H1 (cell line): ENCODE measurements around the gene ZNF423. TPM values are rescaled to one million over a fixed set of nuclear protein-coding genes. Genes with fewer than 3 reads are reported as not detected.

Source experiments
- CTCF ChIA-PET: fragments of 300-600 bp; sonication (Branson Sonifier 250); formaldehyde crosslinking; loops from one replicate; lab custom pipeline; 2021; ENCODE audit not compliant: partially characterized antibody; lab: Charles Lee
- POLR2A ChIA-PET: fragments of 300-600 bp; sonication (Branson Sonifier 250); formaldehyde crosslinking; loops from one replicate; lab custom pipeline; 2021; ENCODE audit warnings: inconsistent platforms; ENCODE audit not compliant: partially characterized antibody; lab: Charles Lee
- DNase-seq, 2 experiments: peaks; one replicate each; pipeline versions ENCODE4 v3.0.0 to v3.0.0-alpha.2; 2010 to 2022; ENCODE audit warnings: low spot score in 2 of 2, low read depth in 1 of 2, mixed read lengths in 1 of 2
- FAIRE-seq: peaks from 2 replicates; lab custom pipeline; 2011; peaks lifted over from hg19 to GRCh38; lab: Jason Lieb, UNC
- H2AFZ ChIP-seq: 2 replicates; pipeline ENCODE4 v1.8.1; 2012; ENCODE audit warnings: low read length, inconsistent platforms
- H2AK5ac ChIP-seq: 2 replicates; pipeline ENCODE4 v1.6.1; 2013; ENCODE audit warnings: low read depth, low read length
- H2BK120ac ChIP-seq: replicated peaks from 2 replicates; pipeline ENCODE3; 2013; ENCODE audit warnings: low read depth, low read length, inconsistent platforms
- H2BK12ac ChIP-seq: 2 replicates; pipeline ENCODE4 v1.6.1; 2013; ENCODE audit warnings: low read depth, low read length
- H2BK15ac ChIP-seq: 2 replicates; pipeline ENCODE4 v1.6.1; 2013; ENCODE audit warnings: low read length
- H2BK20ac ChIP-seq: 2 replicates; pipeline ENCODE4 v1.6.1; 2013; ENCODE audit warnings: low read length
- H2BK5ac ChIP-seq: 2 replicates; pipeline ENCODE4 v1.6.1; 2013; ENCODE audit warnings: low read depth, low read length
- H3K14ac ChIP-seq: 2 replicates; pipeline ENCODE4 v1.6.1; 2013; ENCODE audit warnings: inconsistent platforms; ENCODE audit not compliant: insufficient read length
- H3K18ac ChIP-seq: 2 replicates; pipeline ENCODE4 v1.6.1; 2013; ENCODE audit warnings: low read length; ENCODE audit errors: extremely low read depth
- H3K23ac ChIP-seq: 2 replicates; pipeline ENCODE4 v1.6.1; 2013; ENCODE audit warnings: inconsistent platforms; ENCODE audit not compliant: insufficient read length
- H3K23me2 ChIP-seq: 2 replicates; pipeline ENCODE4 v1.6.1; 2013; ENCODE audit warnings: low read depth, low read length
- H3K27ac ChIP-seq: 2 replicates; pipeline ENCODE4 v1.6.1; 2011; ENCODE audit warnings: low read depth, low read length, inconsistent platforms
- H3K27me3 ChIP-seq, 4 experiments: replicated peaks in 1 of 4; 1 replicate in 1 of 4; 2 replicates in 3 of 4; pipeline versions ENCODE4 v1.6.1 to v1.8.1; 2011 to 2013; ENCODE audit warnings: low read length in 3 of 4, mild to moderate bottlenecking in 3 of 4, inconsistent platforms in 2 of 4, mixed read lengths in 2 of 4, moderate library complexity in 1 of 4; ENCODE audit not compliant: control insufficient read depth in 3 of 4, insufficient read depth in 3 of 4; ENCODE audit errors: extremely low read depth in 1 of 4
- H3K36me3 ChIP-seq, 4 experiments: 2 replicates each; pipeline versions ENCODE4 v1.6.1 to v1.8.1; 2011 to 2013; ENCODE audit warnings: mild to moderate bottlenecking in 4 of 4, low read length in 3 of 4, moderate library complexity in 2 of 4, control low read depth in 1 of 4, inconsistent platforms in 1 of 4; ENCODE audit not compliant: insufficient read depth in 4 of 4, control insufficient read depth in 2 of 4
- H3K4ac ChIP-seq: replicated peaks from 2 replicates; pipeline ENCODE3; 2013; ENCODE audit warnings: low read length, low read depth, mixed read lengths, inconsistent platforms; ENCODE audit not compliant: insufficient read length
- H3K4me1 ChIP-seq, 4 experiments: replicated peaks in 1 of 4; 1 replicate in 1 of 4; 2 replicates in 3 of 4; pipeline versions ENCODE4 v1.6.1 to v1.8.1; 2011 to 2013; ENCODE audit warnings: low read length in 3 of 4, inconsistent platforms in 2 of 4, mixed read lengths in 1 of 4; ENCODE audit not compliant: insufficient read depth in 4 of 4, control insufficient read depth in 3 of 4
- H3K4me2 ChIP-seq, 2 experiments: 2 replicates each; pipeline versions ENCODE4 v1.6.1 to v1.8.1; 2011 to 2013; ENCODE audit warnings: low read depth in 2 of 2, low read length in 2 of 2, control low read depth in 1 of 2, inconsistent platforms in 1 of 2, mild to moderate bottlenecking in 1 of 2; ENCODE audit not compliant: insufficient read depth in 1 of 2
- H3K4me3 ChIP-seq, 4 experiments: fragments of 200-600, 300-600 bp in 1 of 4; sonication (generic), shearing (Covaris generic), sonication (Bioruptor Twin) in 1 of 4; 2 replicates each; pipeline versions ENCODE4 v1.5.1 to v1.8.1; 2011 to 2016; ENCODE audit warnings: low read length in 4 of 4, low read depth in 3 of 4, control low read depth in 2 of 4, inconsistent platforms in 2 of 4, mild to moderate bottlenecking in 2 of 4, mixed read lengths in 1 of 4, moderate library complexity in 1 of 4; ENCODE audit not compliant: insufficient read depth in 2 of 4; ENCODE audit errors: extremely low read depth in 1 of 4
- H3K56ac ChIP-seq: replicated peaks from 2 replicates; pipeline ENCODE3; 2013; ENCODE audit warnings: low read depth, mild to moderate bottlenecking, mixed read lengths, low read length, inconsistent platforms; ENCODE audit not compliant: insufficient read length
- H3K79me1 ChIP-seq: 2 replicates; pipeline ENCODE4 v1.6.1; 2013; ENCODE audit warnings: low read depth, low read length, control low read depth
- H3K79me2 ChIP-seq, 2 experiments: 2 replicates each; pipeline versions ENCODE4 v1.6.1 to v1.8.1; 2012 to 2013; ENCODE audit warnings: low read length in 2 of 2, mild to moderate bottlenecking in 2 of 2, inconsistent platforms in 1 of 2; ENCODE audit not compliant: insufficient read depth in 2 of 2, control insufficient read depth in 1 of 2
- H3K9ac ChIP-seq, 4 experiments: replicated peaks in 1 of 4; 1 replicate in 1 of 4; 2 replicates in 3 of 4; pipeline versions ENCODE4 v1.6.1 to v1.8.1; 2011 to 2013; ENCODE audit warnings: low read depth in 3 of 4, low read length in 3 of 4, control low read depth in 2 of 4, mild to moderate bottlenecking in 2 of 4, moderate library complexity in 2 of 4, inconsistent platforms in 1 of 4; ENCODE audit errors: extremely low read depth in 1 of 4
- H3K9me3 ChIP-seq, 2 experiments: 2 replicates each; pipeline versions ENCODE4 v1.6.1 to v1.8.1; 2012 to 2013; ENCODE audit warnings: mild to moderate bottlenecking in 2 of 2, moderate library complexity in 2 of 2, control low read depth in 1 of 2, inconsistent platforms in 1 of 2, low read depth in 1 of 2, low read length in 1 of 2, mixed read lengths in 1 of 2; ENCODE audit not compliant: insufficient read depth in 2 of 2
- H4K20me1 ChIP-seq, 2 experiments: replicated peaks in 1 of 2; 2 replicates each; pipeline versions ENCODE3 to v1.8.1; 2011 to 2013; ENCODE audit warnings: inconsistent platforms in 2 of 2, low read length in 2 of 2, mild to moderate bottlenecking in 1 of 2; ENCODE audit not compliant: insufficient read depth in 2 of 2, control insufficient read depth in 1 of 2
- H4K5ac ChIP-seq: 2 replicates; pipeline ENCODE4 v1.6.1; 2013; ENCODE audit warnings: low read length, low read depth, mixed read lengths, inconsistent platforms; ENCODE audit not compliant: insufficient read length
- H4K8ac ChIP-seq: 2 replicates; pipeline ENCODE4 v1.8.0; 2013; ENCODE audit warnings: mild to moderate bottlenecking, moderate library complexity, low read length, inconsistent platforms; ENCODE audit not compliant: insufficient read depth; ENCODE audit errors: extremely low read depth
- H4K91ac ChIP-seq: replicated peaks from 2 replicates; pipeline ENCODE3; 2013; ENCODE audit warnings: low read length, mixed read lengths, inconsistent platforms; ENCODE audit not compliant: insufficient read length
- BACH1 ChIP-seq: IDR thresholded peaks from 2 replicates; pipeline ENCODE4 v1.6.1; 2012; ENCODE audit warnings: low read length, improper control_type of control experiment
- CHD1 ChIP-seq: IDR thresholded peaks from 2 replicates; pipeline ENCODE4 v1.6.1; 2012; ENCODE audit warnings: low read depth, low read length, improper control_type of control experiment
- CTBP2 ChIP-seq: IDR thresholded peaks from 2 replicates; pipeline ENCODE4 v1.7.0; 2011; ENCODE audit warnings: borderline replicate concordance, mild to moderate bottlenecking, moderate library complexity, mixed read lengths, low read length; ENCODE audit not compliant: insufficient read depth, insufficient read length
- EZH2 ChIP-seq: fragments of 200-600 bp; sonication (generic); IDR thresholded peaks from 2 replicates; pipeline ENCODE4 v1.7.1; 2012; ENCODE audit warnings: low read depth, mild to moderate bottlenecking, moderate library complexity, low read length, inconsistent platforms; ENCODE audit not compliant: severe bottlenecking
- MAX ChIP-seq: IDR thresholded peaks from 2 replicates; pipeline ENCODE4 v1.6.1; 2012; ENCODE audit warnings: inconsistent platforms
- NANOG ChIP-seq: IDR thresholded peaks from 2 replicates; pipeline ENCODE4 v1.6.1; 2011; ENCODE audit warnings: low read length, low read depth, mild to moderate bottlenecking, inconsistent platforms; ENCODE audit not compliant: insufficient read depth, poor library complexity, severe bottlenecking
- PHF8 ChIP-seq: fragments of 200-600 bp; sonication (generic); conservative IDR thresholded peaks from 2 replicates; pipeline ENCODE4 v1.7.1; 2012; ENCODE audit warnings: low read depth, mild to moderate bottlenecking, inconsistent platforms, low read length, moderate library complexity
- SIRT6 ChIP-seq: IDR thresholded peaks from one replicate; pipeline ENCODE4 v1.7.1; 2012; ENCODE audit warnings: low read length, inconsistent platforms
- SRF ChIP-seq: IDR thresholded peaks from 2 replicates; pipeline ENCODE4 v1.6.1; 2011; ENCODE audit warnings: mild to moderate bottlenecking, low read depth, low read length, moderate library complexity
- USF2 ChIP-seq: IDR thresholded peaks from 2 replicates; pipeline ENCODE4 v1.6.1; 2011; ENCODE audit warnings: low read length, improper control_type of control experiment
- YY1 ChIP-seq: IDR thresholded peaks from 2 replicates; pipeline ENCODE4 v1.6.1; 2011; ENCODE audit warnings: low read depth, mild to moderate bottlenecking, low read length
- WGBS, 2 experiments: shearing (Covaris generic) in 1 of 2; methylation state at CpG; one replicate each; pipeline versions ENCODE4 v1.1.6 to v1.1.7; 2013 to 2015; ENCODE audit warnings: low lambda C conversion rate in 2 of 2, mixed read lengths in 2 of 2, inconsistent platforms in 1 of 2, low coverage in 1 of 2, missing lambda C conversion rate in 1 of 2; ENCODE audit not compliant: insufficient replicate concordance in 2 of 2, insufficient coverage in 1 of 2, insufficient read length in 1 of 2; ENCODE audit errors: extremely low coverage in 1 of 2, missing lambda C conversion rate in 1 of 2; 5-methylcytosine and 5-hydroxymethylcytosine counted together
- polyA plus RNA-seq, 7 experiments: library from polyadenylated mRNA; depleted of rRNA in 3 of 7; stranded (reverse) in 5 of 7; unstranded in 2 of 7; fragments of >200 nt in 5 of 7; fragments of 200-250 nt in 2 of 7; gene quantifications; 1 replicate in 5 of 7; 2 replicates in 1 of 7; 4 replicates in 1 of 7; pipeline versions ENCODE4 v1.2.1 to v1.2.3, GENCODE V29; 2011 to 2013; ENCODE audit warnings: missing spikeins in 2 of 7, mixed read lengths in 2 of 7
- total RNA-seq: library from RNA; stranded (reverse); fragmentation: NEBNext Ultra II Directional; extraction: Animal tissue kit (Norgen Biotek cat#: 25700); gene quantifications from 2 replicates; pipeline ENCODE4 v1.2.1, GENCODE V29; 2021

The ZNF423 gene
- total and polyA plus RNA-seq, 2 of the 8 experiments (the other 6 are each of a cell fraction or from before 2014, with no cell fraction given): 38.2 to 52.3 TPM

- H3K18ac ChIP-seq: no peak overlapping the region
- ChIA-PET POLR2A (no interaction called here), CTCF (interaction anchor here (0.6 to 2.7 kb wide), 4 partner anchors 45 to 626 kb away, joined by 3 to 10 read pairs (median 4); no protein-coding TSS in a partner anchor)
- H3K4ac ChIP-seq: no peak overlapping the region
- no peak overlapping the region for H2AFZ ChIP-seq
- H3K9me3 ChIP-seq: no peaks in the 10 kb centered on the region
- DNase-seq (no peak), FAIRE-seq (no peak)
- WGBS, 2 experiments: 94% methylated on average over 42 of the region's 42 CpGs; no CpG with 5 or more reads in 1 of the 2 experiments
- H4K8ac ChIP-seq: no peak overlapping the region
- peaks cover 8 to 34% (median 24%) of the 10 kb centered on the region in 4 experiments for H3K4me1 ChIP-seq
- no peak overlapping the region for H3K27ac ChIP-seq
- no peak overlapping the region for H2AK5ac ChIP-seq
- no peak overlapping the region for H3K56ac ChIP-seq
- H3K14ac ChIP-seq: no peak overlapping the region
- peaks cover 0 to 19% of the 10 kb centered on the region in 2 experiments for H4K20me1 ChIP-seq
- H3K9ac ChIP-seq: no peak overlapping the region
- no peaks in the 10 kb centered on the region for H3K27me3 ChIP-seq
- H3K4me2 ChIP-seq: no peak overlapping the region
- peaks cover 0 to 9% of the 10 kb centered on the region in 2 experiments; a peak in 1 of 4 replicates for H3K79me2 ChIP-seq
- H3K23me2 ChIP-seq: 0 out of 2 replicates have a peak, but pooled peaks cover 2% of the 10 kb centered on the region
- H4K5ac ChIP-seq: no peak overlapping the region
- H2BK5ac ChIP-seq: no peak overlapping the region; the same call in 1 of the 2 replicates
- no peak overlapping the region for H2BK12ac ChIP-seq
- no peak overlapping the region for H3K23ac ChIP-seq
- H3K79me1 ChIP-seq: no peaks in the 10 kb centered on the region; the same call in 1 of the 2 replicates
- no peak overlapping the region for H3K4me3 ChIP-seq
- H2BK20ac ChIP-seq: no peak overlapping the region
- no peak overlapping the region for H2BK15ac ChIP-seq
- H3K36me3 ChIP-seq: peaks cover 14 to 30% (median 24%) of the 10 kb centered on the region in 4 experiments
- H4K91ac ChIP-seq: no peak overlapping the region
- H2BK120ac ChIP-seq: no peak overlapping the region
- TF ChIP-seq SRF (no peak), CHD1 (no peak), BACH1 (no peak), NANOG (no peak), YY1 (no peak), SIRT6 (no peak), MAX (no peak), CTBP2 (no peak), USF2 (no peak), PHF8 (no peak), EZH2 (no peak)
These were observed 217.8 kb downstream of the ZNF423 start for GRCh38 chr16:49637933-49638672.
